Nephron (organoid): Measurements from ENCODE around the gene TMED9.

Source experiments
- H3K27ac Mint-ChIP-seq, 3 experiments: 2 replicates each; pipeline ENCODE4 v1.8.0; 2020; ENCODE audit warnings: mixed read lengths in 3 of 3, mild to moderate bottlenecking in 2 of 3, moderate library complexity in 1 of 3
- H3K27me3 Mint-ChIP-seq: 2 replicates; pipeline ENCODE4 v1.8.0; 2021; ENCODE audit warnings: low read depth, mild to moderate bottlenecking, moderate library complexity, mixed read lengths
- H3K36me3 Mint-ChIP-seq: 2 replicates; pipeline ENCODE4 v1.8.0; 2020; ENCODE audit warnings: low read depth, mixed read lengths
- H3K4me1 Mint-ChIP-seq: 2 replicates; pipeline ENCODE4 v1.8.0; 2020; ENCODE audit warnings: mixed read lengths
- H3K4me3 Mint-ChIP-seq, 3 experiments: 2 replicates each; pipeline ENCODE4 v1.8.0; 2020; ENCODE audit warnings: mild to moderate bottlenecking in 3 of 3, mixed read lengths in 3 of 3, moderate library complexity in 2 of 3
- H3K9me3 Mint-ChIP-seq: 2 replicates; pipeline ENCODE4 v1.8.0; 2020; ENCODE audit warnings: mixed read lengths
- TF ChIP-seq, protein P1 (sequence below), 3 experiments: fragments of 200-600 bp; sonication (generic); IDR thresholded peaks; one replicate each; pipeline ENCODE4 v1.5.0; 2021; ENCODE audit warnings: antibody characterized with exemption in 3 of 3; ENCODE audit not compliant: unreplicated experiment in 3 of 3

TMED9 gene

DNA sequence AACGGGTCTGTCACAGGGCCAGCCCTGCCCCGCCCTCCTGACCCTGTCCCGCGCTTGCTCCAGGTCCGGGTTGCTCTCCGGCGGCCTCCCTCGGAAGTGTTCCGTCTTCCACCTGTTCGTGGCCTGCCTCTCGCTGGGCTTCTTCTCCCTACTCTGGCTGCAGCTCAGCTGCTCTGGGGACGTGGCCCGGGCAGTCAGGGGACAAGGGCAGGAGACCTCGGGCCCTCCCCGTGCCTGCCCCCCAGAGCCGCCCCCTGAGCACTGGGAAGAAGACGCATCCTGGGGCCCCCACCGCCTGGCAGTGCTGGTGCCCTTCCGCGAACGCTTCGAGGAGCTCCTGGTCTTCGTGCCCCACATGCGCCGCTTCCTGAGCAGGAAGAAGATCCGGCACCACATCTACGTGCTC is 12.1 kb downstream of the TMED9 start:
- peaks cover 8% of the 10 kb centered on the region for H3K36me3 Mint-ChIP-seq
- no peaks in the 10 kb centered on the region for H3K27me3 Mint-ChIP-seq
- no peak overlapping the region for H3K4me3 Mint-ChIP-seq
- TF ChIP-seq, protein P1, sequence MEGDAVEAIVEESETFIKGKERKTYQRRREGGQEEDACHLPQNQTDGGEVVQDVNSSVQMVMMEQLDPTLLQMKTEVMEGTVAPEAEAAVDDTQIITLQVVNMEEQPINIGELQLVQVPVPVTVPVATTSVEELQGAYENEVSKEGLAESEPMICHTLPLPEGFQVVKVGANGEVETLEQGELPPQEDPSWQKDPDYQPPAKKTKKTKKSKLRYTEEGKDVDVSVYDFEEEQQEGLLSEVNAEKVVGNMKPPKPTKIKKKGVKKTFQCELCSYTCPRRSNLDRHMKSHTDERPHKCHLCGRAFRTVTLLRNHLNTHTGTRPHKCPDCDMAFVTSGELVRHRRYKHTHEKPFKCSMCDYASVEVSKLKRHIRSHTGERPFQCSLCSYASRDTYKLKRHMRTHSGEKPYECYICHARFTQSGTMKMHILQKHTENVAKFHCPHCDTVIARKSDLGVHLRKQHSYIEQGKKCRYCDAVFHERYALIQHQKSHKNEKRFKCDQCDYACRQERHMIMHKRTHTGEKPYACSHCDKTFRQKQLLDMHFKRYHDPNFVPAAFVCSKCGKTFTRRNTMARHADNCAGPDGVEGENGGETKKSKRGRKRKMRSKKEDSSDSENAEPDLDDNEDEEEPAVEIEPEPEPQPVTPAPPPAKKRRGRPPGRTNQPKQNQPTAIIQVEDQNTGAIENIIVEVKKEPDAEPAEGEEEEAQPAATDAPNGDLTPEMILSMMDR (IDR thresholded peaks at IDR 0.05; ENCODE audit: unreplicated experiment in 3 of 3), result no peak
- H3K27ac Mint-ChIP-seq, result no peak overlapping the region
- no peaks in the 10 kb centered on the region for H3K9me3 Mint-ChIP-seq
- H3K4me1 Mint-ChIP-seq, result peaks cover 15% of the 10 kb centered on the region

DNA sequence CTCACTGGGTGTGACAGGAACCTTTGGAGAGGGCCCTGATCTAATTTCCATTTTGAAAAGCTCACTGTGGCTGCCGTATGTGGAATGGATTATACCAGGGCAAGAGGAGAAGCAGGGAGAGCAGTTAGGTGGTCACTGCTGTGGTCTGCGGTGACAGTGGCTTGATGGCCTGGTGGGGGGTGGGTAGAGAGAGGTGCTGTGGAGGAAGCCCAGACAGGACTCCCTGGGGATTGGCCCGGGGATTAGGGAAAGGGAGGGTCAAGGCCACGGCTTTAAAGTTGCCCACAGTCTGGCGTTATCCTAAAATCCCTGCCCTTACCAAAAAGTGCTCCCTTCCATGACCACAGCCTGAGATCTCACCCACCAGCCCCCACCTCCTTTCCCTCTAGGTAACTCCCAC is 12.7 kb downstream of the TMED9 start:
- Mint-ChIP-seq H3K27ac (no peak overlapping the region), H3K4me3 (no peak overlapping the region), H3K9me3 (no peaks in the 10 kb centered on the region), H3K4me1 (peaks cover 15% of the 10 kb centered on the region), H3K27me3 (no peaks in the 10 kb centered on the region), H3K36me3 (peaks cover 8% of the 10 kb centered on the region)
- TF ChIP-seq, protein P1 (IDR thresholded peaks at IDR 0.05; ENCODE audit: unreplicated experiment in 3 of 3), result no peak

DNA sequence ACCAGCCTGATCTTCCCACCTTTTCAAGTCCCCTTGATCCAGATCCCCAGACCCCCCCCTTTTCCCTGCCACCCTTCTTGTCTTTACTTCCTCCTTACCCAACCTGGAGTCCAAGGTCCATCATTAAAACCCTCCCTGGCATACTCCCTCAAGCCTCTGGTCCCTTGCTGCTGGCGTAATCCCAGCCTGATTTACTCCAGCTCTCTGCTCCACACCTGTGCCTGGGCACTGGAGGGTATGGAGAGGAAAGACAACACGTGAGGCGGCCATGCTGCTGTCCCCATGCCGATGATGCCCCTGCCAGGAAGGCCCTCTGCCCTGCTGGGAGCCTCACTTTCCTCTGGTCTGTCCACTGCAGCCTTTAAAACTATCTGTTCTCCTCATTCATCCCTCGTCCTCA is 13.1 kb downstream of the TMED9 start:
- Mint-ChIP-seq H3K27me3 (no peaks in the 10 kb centered on the region), H3K4me3 (peak overlapping the region in 2 of 3 experiments; percentile 23 to 57), H3K27ac (no peak overlapping the region), H3K36me3 (peaks cover 8% of the 10 kb centered on the region), H3K9me3 (no peaks in the 10 kb centered on the region), H3K4me1 (peaks cover 15% of the 10 kb centered on the region)
- TF ChIP-seq, protein P1 (IDR thresholded peaks at IDR 0.05; ENCODE audit: unreplicated experiment in 3 of 3), result no peak

DNA sequence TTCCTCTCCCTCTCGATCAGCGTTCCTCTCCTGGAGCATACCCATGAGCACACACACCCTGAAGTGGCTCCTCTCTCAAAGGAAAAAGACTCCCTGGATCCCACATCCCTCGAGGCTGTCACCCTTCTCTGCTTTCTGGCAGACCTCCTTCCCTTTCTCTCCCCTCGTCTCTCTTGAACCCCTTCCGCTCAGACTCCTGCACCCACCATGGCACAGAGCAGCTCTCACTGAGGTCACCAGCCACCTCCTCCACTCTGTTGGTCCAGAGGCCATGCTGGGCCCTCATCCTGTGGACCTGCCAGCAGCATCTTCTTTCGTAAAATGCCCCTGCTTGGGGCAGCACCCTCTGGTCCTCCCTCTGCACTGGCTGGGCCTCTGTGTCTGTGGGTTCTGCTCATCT is 13.7 kb downstream of the TMED9 start:
- peaks cover 10% of the 10 kb centered on the region for H3K4me1 Mint-ChIP-seq
- H3K36me3 Mint-ChIP-seq, result peaks cover 8% of the 10 kb centered on the region
- no peak overlapping the region for H3K4me3 Mint-ChIP-seq
- TF ChIP-seq, protein P1 (IDR thresholded peaks at IDR 0.05; ENCODE audit: unreplicated experiment in 3 of 3), result no peak
- no peaks in the 10 kb centered on the region for H3K9me3 Mint-ChIP-seq
- no peaks in the 10 kb centered on the region for H3K27me3 Mint-ChIP-seq
- H3K27ac Mint-ChIP-seq, result no peak overlapping the region

DNA sequence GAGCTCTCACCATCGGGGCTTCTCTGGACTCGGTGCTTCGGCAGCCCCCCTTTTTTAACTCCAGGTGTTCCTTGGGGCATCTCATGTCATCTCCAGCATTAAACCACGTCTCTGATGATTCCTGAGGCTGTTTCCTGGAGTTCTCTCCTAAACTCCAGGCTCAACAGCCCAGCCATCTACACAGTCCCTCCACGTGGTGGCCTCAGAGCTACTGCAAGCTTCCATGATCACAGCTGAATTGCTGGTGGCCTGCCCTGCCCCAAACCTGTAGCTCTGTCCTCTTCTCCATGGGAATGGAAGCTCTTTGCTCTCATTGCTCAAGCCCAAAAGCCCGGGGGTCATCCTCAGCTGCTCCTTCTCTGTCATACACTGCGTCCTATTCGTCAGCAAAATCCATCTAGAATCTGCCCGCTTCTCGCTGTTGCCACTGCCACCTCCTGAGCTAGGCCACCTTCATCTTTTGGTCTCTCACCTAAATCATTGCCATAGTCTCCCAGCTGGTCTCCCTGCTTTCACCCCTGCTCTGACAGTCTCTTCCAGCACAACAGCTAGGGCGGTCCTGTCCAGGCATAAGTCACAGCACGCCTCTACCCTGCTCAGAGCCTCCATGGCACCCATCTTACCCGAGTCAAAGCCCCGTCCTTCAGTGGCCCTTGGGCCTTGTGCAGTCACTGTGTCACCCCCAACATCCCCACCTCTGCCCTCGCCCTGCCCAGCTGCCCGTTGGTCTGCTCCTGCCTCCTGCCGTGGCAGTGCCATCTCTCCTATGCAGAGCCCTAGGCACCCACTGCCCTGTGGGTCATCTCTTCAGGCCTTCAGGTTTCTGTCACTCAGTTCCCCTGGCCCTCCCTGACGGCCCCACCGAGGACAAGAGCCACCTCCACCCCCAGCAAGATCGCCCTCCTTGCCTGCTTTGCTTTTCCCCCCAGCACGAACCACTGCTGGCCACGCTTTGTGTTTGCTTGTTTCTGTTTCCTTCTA is 14.4 kb downstream of the TMED9 start:
- peaks cover 3% of the 10 kb centered on the region for H3K4me1 Mint-ChIP-seq
- peak overlapping the region in 2 of 3 experiments; percentile 5 to 27 for H3K4me3 Mint-ChIP-seq
- no peaks in the 10 kb centered on the region for H3K27me3 Mint-ChIP-seq
- TF ChIP-seq, protein P1 (IDR thresholded peaks at IDR 0.05; ENCODE audit: unreplicated experiment in 3 of 3), result no peak
- no peaks in the 10 kb centered on the region for H3K9me3 Mint-ChIP-seq
- H3K36me3 Mint-ChIP-seq, result peaks cover 8% of the 10 kb centered on the region
- H3K27ac Mint-ChIP-seq, result peak overlapping the region in 1 of 3 experiments; percentile 86

DNA sequence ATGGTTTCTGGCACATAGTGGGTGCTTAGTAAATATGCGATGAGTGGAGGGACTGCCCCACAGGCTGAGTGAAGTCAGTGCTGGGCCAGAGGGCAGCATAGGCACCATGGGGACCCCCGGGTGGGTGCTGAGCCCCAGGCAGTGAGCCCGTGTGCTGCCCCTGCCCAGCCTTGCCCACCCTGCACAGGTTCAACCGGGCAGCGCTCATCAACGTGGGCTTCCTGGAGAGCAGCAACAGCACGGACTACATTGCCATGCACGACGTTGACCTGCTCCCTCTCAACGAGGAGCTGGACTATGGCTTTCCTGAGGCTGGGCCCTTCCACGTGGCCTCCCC is 15.1 kb downstream of the TMED9 start:
- TF ChIP-seq, protein P1 (IDR thresholded peaks at IDR 0.05; ENCODE audit: unreplicated experiment in 3 of 3), result no peak
- no peaks in the 10 kb centered on the region for H3K27me3 Mint-ChIP-seq
- peak overlapping the region; percentile 33 to 86 (median 60) for H3K27ac Mint-ChIP-seq
- no peaks in the 10 kb centered on the region for H3K9me3 Mint-ChIP-seq
- H3K36me3 Mint-ChIP-seq, result peaks cover 8% of the 10 kb centered on the region
- peak overlapping the region in 1 of 3 experiments; percentile 5 for H3K4me3 Mint-ChIP-seq
- H3K4me1 Mint-ChIP-seq, result no peaks in the 10 kb centered on the region
